RWPE2 (cell line): ENCODE measurements around the gene TCFL5.

ENCODE experiments used
- ATAC-seq: fragments of 200-7000 bp; cut with Tn5 transposase; 3 replicates; pipeline ENCODE4 v1.9.1; 2021; ENCODE audit warnings: low read depth
- DNase-seq: peaks from one replicate; pipeline ENCODE4 v3.0.0-alpha.2; 2020; ENCODE audit warnings: low spot score
- H3K27ac ChIP-seq: fragments of 450-650 bp; 2 replicates; pipeline ENCODE4 v1.5.1; 2017; ENCODE audit warnings: mild to moderate bottlenecking; ENCODE audit not compliant: poor library complexity, severe bottlenecking
- H3K27me3 ChIP-seq: fragments of 250-450 bp; sonication (Bioruptor Pico); 2 replicates; pipeline ENCODE4 v1.5.1; 2021; ENCODE audit warnings: mild to moderate bottlenecking, moderate library complexity; ENCODE audit not compliant: insufficient read depth, poor library complexity, severe bottlenecking
- H3K36me3 ChIP-seq: fragments of 250-450 bp; sonication (Bioruptor Pico); 2 replicates; pipeline ENCODE4 v1.5.1; 2020; ENCODE audit warnings: low read depth, mild to moderate bottlenecking, moderate library complexity
- H3K4me1 ChIP-seq: fragments of 250-450 bp; sonication (Bioruptor Pico); 2 replicates; pipeline ENCODE4 v1.5.1; 2021; ENCODE audit warnings: mild to moderate bottlenecking, moderate library complexity; ENCODE audit not compliant: insufficient read depth, poor library complexity, severe bottlenecking
- H3K4me3 ChIP-seq: fragments of 250-450 bp; sonication (Bioruptor Pico); 2 replicates; pipeline ENCODE4 v1.5.1; 2021; ENCODE audit warnings: mild to moderate bottlenecking, moderate library complexity; ENCODE audit not compliant: severe bottlenecking
- H3K9me3 ChIP-seq: fragments of 250-450 bp; sonication (Bioruptor Pico); 2 replicates; pipeline ENCODE4 v1.5.1; 2021; ENCODE audit warnings: mild to moderate bottlenecking, moderate library complexity; ENCODE audit not compliant: severe bottlenecking
- CTCF ChIP-seq: fragments of 450-650 bp; IDR thresholded peaks from one replicate; pipeline ENCODE4 v1.5.1; 2017; ENCODE audit warnings: mild to moderate bottlenecking, moderate library complexity; ENCODE audit not compliant: poor library complexity, severe bottlenecking

TCFL5 gene

GRCh38 chr20:62819494-62820174 is 42.0 kb downstream of the TCFL5 start:
- no peak for TF ChIP-seq CTCF
- H3K9me3 ChIP-seq: no peaks in the 10 kb centered on the region
- H3K27me3 ChIP-seq: peaks cover 20% of the 10 kb centered on the region
- ATAC-seq (peak; percentile 7; the same call in 1 of the 3 replicates), DNase-seq (peak; percentile 87)
- no peak overlapping the region for H3K27ac ChIP-seq
- H3K4me1 ChIP-seq: peaks cover 17% of the 10 kb centered on the region
- H3K36me3 ChIP-seq: no peaks in the 10 kb centered on the region
- no peak overlapping the region for H3K4me3 ChIP-seq

DNA sequence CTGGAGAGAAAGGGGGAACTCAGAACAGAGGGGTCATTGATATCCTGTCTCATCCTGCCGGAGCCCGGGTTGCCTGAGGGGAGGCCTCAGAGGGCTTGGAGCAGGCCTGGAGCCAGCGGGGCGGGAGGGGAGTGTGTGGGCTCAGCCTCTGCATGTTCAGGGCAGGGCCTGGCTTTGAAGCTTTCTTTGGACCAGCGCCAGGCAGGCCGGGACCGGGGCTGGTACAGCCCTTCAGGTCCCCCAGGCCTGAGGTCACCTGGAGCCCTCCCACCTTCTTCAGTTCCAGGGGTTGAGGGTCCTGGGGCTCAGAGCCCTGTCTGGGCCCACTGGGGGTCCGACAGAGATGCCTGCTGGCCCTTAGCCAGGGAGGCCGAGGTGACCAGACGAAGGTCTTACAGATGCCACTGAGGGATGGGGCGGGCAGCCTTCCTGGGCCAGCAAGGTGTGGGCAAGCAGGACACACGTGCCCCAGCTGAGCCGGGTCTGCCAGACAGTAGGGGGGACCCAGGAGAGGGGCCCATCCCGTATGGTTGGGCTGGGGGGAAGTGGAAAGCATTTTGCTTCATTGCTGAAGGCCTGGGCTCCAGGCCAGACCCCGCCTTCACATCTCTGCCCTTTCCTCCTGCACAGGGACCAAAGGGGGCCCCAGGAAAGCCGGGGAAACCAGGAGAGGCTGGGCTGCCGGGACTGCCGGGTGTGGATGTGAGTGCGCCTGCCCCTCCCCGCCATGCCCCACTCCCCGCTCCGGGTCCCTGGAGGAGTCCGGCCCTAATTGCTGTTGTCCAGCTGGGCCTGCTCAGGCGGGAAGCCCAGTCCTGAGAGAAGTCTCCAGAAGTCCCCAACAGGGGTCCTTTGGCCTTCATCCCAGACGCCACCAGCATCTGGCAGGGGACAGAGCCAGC is 42.8 kb downstream of the TCFL5 start:
- no peak for TF ChIP-seq CTCF
- ATAC-seq (peak; percentile 61), DNase-seq (peak; percentile 89)
- Histone ChIP-seq H3K9me3 (no peaks in the 10 kb centered on the region), H3K4me3 (no peak overlapping the region), H3K4me1 (peaks cover 17% of the 10 kb centered on the region), H3K27me3 (peaks cover 20% of the 10 kb centered on the region), H3K27ac (peak overlapping the region; percentile 2), H3K36me3 (no peaks in the 10 kb centered on the region)

DNA sequence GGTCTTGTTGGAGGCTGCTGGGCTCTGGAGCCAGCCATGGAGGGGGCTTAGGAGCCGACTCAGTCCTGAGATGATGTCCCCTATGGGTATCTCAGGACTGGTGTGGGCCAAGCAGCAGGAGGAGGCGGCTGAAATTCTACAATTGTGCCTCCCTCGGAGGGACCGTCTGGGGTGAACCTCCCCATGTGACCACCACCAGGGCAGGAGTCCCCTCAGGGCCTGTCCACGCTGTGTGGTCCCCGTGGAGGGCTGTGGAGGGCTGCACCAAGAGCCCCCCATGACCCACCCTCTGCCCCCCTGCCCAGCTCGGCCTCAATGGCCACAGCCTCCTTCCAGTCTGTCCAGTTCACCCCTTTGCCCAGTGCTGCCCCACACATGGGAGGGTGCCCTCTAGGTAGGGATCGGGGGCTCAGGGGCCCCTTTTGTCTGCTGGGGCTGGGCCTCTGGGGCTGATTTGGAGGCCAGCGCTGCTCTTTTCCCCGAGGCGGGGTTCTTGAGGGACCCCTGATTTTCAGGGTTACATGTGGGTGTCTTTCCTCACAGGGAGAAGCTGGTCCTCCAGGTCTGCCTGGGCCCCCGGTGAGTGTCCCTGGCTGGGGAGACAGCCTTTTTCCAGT is 43.5 kb downstream of the TCFL5 start:
- Histone ChIP-seq H3K36me3 (no peaks in the 10 kb centered on the region), H3K4me3 (no peak overlapping the region), H3K4me1 (peaks cover 17% of the 10 kb centered on the region), H3K27me3 (peaks cover 20% of the 10 kb centered on the region), H3K27ac (peak overlapping the region; percentile 2), H3K9me3 (no peaks in the 10 kb centered on the region)
- no peak for TF ChIP-seq CTCF
- DNase-seq: peak; percentile 80
- ATAC-seq: no peak

GRCh38 chr20:62816884-62817873 is 44.4 kb downstream of the TCFL5 start, which contains the start of gene COL9A3:
Gene COL9A3, plus strand, starts transcription at chr20:62817050. Its CDS starts 15 bp downstream, at chr20:62817065.
- no peak within 1 kb of the TSS for H3K27ac ChIP-seq
- peaks cover 20% of the 10 kb centered on the region for H3K27me3 ChIP-seq
- no peak for TF ChIP-seq CTCF
- H3K4me3 ChIP-seq: no peak within 1 kb of the TSS
- DNase-seq (peak; percentile 88), ATAC-seq (no peak)
- no peaks in the 10 kb centered on the region for H3K9me3 ChIP-seq
- peaks cover 17% of the 10 kb centered on the region for H3K4me1 ChIP-seq
- H3K36me3 ChIP-seq: peaks cover 7% of the 10 kb centered on the region
